AG20443 (cell line): ENCODE measurements around the gene LBP.
"Not testable (repeated sequence)": the region's sequence is repeated elsewhere in the genome, so short reads cannot be mapped to it uniquely, and the experiment has no call there.

Experiments
- DNase-seq: peaks from one replicate; pipeline ENCODE4 v3.0.0; 2012; ENCODE audit warnings: low spot score, mixed read lengths

LBP gene

DNA sequence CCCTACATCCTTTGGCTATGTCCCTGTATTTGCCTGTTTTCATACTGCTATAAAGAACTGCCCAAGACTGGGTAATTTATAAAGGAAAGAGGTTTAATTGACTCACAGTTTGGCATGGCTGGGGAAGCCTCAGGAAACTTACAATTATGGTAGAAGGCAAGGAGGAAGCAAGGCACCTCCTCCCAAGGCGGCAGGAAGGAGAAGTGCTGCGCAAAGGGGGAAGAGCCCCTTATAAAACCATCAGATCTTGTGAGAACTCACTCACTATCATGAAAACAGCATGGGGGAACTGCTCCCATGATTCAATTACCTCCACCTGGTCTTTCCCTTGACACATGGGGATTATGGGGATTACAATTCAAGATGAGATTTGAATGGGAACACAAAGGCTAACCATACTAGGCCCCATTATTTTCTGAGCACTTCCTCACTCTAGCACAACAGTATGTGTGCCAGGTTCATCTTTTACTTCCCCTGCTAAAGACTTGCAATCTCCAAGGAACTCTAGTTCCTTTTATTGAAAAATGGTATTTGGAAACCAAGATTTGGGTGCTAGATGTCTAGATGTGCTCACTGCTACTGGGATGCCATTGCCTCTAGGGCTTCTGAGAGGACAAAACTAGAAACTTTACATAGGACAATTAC, 49.6 kb downstream of the LBP start:
- DNase-seq = not testable (repeated sequence)

DNA sequence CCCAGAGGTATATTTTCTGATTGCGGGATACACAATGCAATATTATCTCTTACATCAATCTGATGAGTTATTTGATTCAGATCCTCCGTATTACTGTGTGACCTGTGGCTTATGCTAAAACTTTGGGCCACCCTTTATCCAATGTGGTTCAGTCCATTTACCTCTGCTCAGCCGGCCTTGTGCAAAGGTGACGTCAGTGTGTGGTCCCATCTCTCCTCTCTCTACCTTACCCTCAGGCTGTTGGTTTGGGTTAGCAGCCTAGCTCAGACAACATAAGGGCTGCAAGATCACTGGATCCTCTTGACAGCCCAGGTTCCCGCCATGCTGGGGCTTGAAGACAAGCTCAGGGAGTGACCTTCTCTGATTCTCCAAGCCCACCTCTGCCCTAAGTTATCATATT, 55.8 kb downstream of the LBP start:
- DNase-seq = no peak

DNA sequence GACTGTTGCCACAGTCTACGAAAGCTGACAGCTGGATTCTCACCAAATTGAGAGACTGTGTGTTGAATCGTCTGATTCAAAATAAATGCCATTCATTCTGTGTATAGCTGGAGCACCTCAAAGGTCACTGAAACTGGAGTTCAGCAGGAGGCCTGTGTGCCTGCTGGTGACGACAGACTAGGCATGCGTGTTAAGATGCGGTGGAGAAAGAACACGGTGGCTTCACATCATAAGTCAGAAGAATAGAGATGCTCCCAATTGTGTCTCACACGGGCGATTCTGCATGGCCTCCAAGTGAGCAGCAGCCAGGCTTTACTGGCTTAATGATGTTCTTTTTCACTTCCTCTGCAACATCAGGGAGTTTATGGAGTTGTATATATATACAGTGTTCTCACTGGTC, 56.5 kb downstream of the LBP start:
- no peak for DNase-seq

DNA sequence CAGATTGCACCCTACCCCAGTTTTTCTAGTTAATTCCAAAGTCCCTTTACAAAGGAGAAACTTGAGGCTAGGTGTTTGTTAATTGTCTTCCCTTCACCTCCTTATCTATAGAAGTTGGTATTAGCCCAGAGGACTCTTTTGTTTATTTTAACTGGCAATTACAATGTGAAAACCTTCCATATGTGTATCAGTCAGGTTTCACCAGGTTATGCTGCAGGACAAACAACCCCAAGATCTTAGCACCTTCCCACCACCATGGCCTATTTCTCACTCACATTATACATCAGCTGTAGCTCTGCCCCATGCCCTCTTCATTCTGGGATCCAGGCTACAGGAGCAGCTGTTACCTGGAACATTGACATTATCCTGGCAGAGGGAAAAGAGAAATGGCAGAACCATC, 57.7 kb downstream of the LBP start:
- no peak for DNase-seq

DNA sequence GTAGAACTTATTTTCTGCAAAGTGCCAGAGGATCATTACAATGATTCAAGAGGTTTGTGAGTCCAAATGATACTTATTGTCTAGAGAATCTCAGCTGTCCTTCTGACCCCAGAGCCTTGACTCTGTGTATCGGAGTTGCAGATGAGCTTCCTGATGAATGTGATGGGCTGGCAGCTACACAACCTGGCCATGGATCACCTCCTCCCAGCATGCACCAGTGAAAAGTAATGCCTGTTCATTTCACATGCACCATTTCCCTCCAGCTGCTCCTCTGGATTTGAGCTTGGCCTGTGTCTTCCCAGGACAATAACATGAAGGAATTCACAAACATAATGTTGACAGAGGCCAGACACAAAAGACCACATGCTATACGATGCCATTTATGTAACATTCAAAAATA, 58.9 kb downstream of the LBP start:
- no peak for DNase-seq

DNA sequence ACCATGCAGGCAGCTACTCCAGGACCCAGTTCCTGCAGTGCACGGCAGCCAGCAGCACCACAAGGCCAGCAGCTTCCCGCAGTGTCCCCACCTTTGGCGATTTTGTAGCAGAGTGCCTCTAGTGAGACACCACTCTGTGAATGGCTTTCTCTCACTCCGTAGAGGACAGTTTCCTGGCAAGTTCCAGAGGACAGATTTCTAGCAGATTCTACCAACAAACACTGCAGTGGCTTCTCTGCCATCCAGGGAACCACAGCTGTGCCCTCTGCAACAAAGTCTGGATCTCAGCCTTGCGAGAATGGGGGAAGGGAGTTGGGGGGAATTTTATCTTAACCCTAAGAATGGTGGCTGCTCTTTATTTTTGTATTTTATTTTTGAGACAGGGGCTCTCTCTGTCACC, 60.2 kb downstream of the LBP start:
- no peak for DNase-seq

DNA sequence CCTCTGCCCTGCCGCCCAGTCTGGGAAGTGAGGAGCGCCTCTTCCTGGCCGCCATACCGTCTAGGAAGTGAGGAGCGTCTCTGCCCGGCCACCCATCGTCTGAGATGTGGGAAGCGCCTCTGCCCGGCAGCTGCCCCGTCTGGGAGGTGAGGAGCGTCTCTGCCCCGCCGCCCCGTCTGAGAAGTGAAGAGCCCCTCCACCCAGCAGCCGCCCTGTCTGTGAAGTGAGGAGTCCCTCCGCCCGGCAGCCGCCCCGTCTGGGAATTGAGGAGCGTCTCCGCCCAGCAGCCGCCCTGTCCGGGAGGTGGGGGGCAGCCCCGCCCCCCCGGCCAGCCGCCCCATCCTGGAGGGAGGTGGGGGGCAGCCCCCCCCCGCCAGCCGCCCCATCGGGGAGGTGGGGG, 61.0 kb downstream of the LBP start:
- no peak for DNase-seq

DNA sequence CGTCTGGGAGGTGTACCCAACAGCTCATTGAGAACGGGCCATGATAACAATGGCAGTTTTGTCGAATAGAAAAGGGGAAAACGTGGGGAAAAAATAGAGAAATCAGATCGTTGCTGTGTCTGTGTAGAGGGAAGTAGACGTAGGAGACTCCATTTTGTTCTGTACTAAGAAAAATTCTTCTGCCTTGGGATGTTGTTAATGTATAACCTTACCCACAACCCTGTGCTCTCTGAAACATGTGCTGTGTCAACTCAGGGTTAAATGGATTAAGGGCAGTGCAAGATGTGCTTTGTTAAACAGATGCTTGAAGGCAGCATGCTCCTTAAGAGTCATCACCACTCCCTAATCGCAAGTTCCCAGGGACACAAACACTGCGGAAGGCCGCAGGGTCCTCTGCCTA, 61.5 kb downstream of the LBP start:
- not testable (repeated sequence) for DNase-seq

DNA sequence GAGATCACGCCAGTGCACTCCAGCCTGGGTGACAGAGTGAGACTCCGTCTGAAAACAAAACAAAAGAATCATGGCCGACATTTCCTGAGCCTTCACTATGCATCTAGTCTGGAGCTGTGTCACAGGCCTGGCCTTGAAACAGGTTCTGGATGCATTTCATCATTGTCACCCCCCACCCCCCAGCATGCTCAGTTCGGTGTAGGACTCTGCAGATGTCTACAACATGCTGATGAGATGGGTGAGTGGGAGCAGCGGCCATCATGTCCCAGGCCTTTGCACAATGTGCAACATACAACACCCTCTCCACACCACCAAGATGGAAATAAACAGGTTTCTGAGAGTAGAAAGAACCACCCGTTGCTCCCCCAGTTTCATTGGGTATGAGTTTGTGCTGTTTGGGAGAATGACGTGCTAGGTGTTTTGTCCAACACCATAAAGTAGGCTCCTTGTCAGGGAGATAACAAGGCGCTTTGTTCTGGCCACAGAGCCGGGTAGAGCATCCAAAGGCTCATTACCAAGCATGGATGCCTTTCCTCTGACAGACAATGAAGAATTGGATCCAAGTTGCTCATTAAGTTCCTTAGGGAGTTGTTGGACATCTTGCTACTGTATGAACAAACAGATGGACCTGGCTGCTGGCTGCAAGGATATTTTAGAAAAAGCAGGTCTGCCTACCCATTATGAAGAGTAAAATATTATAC, 66.7 kb downstream of the LBP start:
- peak; percentile 45 for DNase-seq

DNA sequence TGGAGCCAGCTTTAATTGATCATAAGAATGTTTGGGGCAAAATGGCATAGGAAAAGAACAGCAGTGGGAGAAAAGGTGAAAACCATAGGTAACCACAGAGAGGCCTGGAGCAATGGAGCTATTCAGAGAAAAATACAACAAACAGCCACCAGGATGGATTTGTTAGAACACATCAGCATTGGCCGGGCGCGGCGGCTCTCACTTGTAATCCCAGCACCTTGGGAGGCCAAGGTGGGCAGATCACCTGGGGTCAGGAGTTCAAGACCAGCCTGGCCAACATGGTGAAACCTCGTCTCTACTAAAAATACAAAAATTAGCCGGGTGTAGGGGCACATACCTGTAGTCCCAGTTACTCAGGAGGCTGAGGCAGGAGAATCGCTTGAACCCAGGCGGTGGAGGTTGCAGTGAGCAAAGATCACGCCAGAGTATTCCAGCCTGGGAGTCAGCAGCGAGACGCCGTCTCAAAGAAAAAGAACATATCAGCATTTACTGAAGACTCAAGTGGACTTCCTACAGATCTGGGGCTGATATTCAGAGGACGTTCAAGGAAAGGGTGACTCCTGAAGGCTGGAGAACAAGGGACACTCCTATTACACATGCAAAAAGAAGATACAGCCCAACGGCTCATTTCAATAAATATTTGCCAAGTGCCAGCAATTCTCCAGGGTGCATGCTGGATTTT, 68.6 kb downstream of the LBP start:
- no peak for DNase-seq

DNA sequence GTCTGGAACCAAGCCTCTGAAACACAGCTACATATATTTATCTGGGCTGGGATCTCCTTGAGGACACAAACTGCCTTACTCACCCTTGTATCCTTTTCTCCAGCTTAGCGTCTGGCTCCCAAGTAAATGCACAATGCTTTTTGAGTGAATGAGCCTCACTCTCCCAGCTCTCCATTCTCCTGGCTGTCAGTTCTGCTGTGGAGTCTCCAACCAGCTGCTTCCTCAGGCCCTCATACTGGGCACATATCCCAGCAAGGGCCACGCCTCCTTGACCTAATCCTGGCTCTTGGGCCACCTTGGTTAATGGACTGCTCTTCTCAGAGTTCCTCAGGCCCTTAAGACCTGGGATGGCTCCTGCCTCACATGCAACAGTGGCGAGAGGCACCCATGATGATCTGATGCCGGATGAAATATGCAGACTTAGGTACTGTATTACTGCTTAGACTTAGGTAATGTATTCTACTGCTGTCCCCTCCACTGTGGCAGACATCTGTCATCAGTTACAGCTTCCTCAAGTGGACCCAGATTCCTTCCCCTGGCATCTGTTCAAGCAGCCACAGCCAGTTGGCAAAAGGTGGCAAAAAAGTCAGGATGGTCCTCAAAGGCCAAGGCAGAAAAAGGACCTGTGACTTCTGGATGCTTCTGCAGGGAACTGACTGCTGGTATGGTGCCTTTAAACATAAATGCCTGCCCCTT, 72.4 kb downstream of the LBP start:
- DNase-seq = peak; percentile 63

DNA sequence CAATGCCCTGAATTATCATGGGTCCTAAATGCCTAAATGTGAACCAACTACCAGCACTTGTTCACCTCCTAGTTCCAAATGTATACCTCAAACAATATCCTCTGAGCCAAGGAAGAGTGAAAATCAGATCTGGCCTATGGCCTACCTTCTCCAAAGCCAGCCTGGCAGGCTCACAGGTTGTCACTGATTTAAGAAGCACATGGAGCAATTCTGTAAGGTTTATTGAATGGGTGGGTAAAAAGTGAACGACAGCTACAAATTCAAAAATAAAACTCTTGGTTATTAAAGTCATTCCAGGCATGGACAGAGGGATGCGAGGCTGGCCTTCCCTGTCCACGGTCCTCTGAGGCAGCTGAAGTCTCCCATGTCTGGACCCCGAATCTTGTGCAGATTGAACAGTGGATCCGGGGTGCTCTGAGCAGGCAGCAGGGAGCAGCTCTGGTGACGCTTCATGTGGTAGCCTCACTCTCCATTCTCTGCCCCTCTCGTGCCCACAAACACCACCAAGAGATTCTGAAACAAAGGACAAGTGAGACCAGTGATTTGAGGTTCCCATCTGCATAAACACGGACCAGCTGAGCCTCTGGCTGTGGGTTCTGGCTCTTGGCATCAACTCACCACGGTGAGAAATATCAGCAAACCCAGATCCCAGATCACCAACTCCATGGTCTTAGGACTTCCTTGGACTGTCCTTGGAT, 74.3 kb downstream of the LBP start:
- DNase-seq = no peak

DNA sequence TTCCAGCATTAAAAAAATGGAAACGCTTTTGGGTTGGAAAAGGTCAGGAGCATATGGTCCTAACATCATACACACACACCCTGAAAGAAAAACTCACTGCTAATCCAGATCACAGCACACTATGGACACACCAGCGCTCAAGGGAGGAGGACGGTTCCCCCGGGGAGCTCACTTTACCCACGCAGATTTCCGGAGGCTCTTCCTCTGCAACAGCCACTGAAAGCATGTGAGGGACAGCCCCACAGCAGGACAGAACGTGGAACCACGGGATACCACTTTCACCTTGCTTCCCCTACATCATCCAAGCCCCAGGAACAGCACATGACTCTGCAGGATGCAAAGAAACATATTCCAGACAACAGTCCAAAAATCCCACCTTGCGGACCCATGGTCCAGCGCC, 75.6 kb downstream of the LBP start:
- no peak for DNase-seq

DNA sequence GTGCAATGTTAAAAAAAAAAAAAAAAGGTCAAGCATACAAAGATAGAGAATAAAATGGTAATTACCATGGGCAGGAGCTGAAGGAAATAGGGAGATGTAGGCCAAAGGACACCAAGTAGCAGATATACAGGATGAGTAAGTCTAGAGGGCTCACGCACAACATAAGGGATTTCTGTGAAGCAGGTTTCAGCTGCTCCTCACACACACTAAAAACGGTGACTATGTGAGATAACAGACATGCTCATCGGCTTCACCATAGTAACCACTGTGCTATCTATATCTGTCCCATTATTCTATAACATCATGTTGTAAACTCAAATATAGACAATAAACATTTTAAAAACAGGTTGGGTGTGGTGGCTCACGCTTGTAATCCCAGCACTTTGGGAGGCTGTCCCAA, 77.3 kb downstream of the LBP start:
- no peak for DNase-seq

DNA sequence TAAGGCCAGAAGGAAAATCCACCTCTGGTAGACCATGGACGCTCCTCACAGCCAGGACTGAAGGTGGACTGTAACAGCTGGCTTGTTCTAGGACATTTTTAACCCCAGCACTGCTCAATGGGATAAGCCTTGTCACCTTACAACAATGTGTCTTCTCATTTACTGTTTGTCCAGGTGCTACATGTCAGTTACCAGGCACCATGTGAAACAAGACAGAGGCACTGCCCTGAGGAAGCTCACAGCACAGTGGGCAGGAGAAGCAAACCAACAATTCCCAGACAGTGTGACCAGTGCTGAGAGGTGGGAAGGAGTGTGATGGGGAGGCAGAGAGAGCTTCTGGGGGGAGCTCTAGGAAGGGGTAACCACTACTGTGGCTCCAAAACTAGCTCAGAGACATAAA, 78.1 kb downstream of the LBP start:
- DNase-seq = no peak

DNA sequence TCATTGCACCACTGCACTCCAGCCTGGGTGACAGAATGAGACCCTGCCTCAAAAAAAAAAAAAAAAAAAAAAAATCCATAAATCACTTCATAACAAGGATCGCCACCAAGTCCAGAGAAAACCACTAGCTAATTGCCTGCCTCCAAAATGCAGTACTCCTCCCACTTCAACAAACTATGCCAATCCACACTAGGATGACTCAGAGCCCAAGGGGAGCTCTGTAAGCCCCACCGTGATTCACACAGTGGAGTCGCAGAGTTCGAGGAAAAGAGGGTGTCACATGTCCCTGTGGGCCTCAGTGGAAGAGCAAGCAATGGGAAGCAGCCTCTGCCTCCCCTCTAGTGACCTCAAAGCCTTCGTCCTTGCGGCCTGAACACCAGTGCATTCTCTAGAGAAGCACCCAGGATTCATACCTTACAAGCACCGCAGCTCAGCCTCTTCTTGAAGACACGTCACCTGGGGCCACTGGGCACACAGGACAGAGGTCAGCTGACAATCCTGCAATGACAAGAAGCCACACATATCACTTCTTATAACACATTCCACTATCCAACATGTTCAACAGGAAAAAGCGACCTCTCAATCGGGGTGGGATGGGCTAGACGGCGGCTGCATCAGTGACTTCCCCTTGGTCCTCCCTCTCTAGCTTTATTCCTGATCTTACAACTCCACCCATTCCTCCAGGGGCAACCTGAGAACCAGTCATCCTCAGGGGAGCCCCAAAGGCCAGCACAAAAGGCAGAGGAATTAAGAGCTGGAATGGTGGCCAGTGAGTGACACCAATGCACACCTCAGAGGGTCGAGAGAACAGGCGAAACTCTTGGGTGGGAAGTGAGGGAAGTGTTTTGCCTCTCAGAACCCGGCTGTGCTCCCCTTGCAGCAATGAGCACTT, 80.0 kb downstream of the LBP start:
- peak; percentile 95 for DNase-seq
